Kasumi-1 (cell line): ENCODE data around the gene TBC1D22A.
"Not testable (repeated sequence)": the region's sequence is repeated elsewhere in the genome, so short reads cannot be mapped to it uniquely, and the experiment has no call there.

Experiments used
- DNase-seq, 2 experiments: peaks; one replicate each; lab custom pipeline; 2025; lab: John Stamatoyannopoulos, UW

Gene TBC1D22A

DNA sequence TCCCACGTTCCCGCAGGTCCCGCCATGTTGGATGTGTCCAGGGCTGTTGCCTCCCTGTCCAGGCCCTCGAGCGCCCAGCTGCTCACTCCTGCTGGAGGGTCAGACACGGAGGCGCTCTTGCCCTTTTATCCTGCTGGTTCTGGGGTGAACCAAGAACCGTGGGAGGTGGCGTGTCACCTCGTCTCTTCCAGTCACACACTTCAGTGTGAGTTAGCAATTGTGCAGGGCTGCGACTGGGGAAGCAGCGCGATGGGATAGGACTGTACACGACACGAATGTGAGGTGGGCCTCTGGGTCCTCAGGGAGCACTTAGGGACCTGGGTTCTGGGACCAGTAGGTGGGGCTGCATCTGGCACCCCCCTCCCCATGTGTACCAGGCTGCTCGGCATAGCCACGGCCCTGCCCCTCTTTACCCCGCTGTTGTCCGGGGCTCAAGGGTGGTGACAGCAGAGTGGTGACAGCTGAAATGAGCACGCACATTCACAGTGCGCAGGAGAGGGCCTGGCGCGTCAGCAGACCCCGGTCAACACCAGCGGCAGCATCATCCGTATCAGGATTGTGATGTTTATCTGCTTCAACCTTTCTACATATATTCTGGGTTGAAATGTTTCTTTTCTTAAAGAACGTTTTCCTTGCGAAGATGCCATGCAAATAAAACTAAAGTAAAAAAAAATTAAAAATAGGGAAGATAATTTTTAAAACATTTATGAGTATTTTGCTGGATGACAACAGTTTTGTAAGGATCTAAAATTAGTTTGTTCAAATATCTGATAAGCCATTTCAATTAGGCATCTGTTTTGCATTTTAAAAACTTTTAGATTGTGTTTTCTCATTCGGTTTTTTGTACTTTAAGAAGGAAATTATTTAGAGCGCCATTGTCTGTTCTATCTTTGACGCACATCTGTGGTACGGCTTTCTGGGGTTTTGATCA lies 210.7 kb downstream of the TBC1D22A start:
- no peak for DNase-seq

DNA sequence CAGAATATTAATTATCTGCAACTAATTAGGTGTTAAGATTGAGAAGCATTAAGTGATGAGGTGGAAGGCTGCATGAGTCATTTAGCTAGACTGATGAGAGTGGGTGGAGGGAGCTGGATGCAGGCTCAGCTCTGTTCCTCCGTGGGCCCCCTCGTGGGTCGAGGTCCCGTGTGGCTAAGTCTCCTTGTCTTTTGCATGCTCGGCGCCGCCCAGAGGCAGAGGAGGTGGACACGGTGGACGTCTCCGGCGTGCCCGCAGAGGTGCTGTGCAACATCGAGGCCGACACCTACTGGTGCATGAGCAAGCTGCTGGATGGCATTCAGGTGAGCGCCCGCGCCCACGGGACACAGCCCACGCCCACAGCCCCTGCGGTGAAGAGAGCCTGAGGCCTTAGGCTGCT lies 211.6 kb downstream of the TBC1D22A start:
- no peak for DNase-seq

DNA sequence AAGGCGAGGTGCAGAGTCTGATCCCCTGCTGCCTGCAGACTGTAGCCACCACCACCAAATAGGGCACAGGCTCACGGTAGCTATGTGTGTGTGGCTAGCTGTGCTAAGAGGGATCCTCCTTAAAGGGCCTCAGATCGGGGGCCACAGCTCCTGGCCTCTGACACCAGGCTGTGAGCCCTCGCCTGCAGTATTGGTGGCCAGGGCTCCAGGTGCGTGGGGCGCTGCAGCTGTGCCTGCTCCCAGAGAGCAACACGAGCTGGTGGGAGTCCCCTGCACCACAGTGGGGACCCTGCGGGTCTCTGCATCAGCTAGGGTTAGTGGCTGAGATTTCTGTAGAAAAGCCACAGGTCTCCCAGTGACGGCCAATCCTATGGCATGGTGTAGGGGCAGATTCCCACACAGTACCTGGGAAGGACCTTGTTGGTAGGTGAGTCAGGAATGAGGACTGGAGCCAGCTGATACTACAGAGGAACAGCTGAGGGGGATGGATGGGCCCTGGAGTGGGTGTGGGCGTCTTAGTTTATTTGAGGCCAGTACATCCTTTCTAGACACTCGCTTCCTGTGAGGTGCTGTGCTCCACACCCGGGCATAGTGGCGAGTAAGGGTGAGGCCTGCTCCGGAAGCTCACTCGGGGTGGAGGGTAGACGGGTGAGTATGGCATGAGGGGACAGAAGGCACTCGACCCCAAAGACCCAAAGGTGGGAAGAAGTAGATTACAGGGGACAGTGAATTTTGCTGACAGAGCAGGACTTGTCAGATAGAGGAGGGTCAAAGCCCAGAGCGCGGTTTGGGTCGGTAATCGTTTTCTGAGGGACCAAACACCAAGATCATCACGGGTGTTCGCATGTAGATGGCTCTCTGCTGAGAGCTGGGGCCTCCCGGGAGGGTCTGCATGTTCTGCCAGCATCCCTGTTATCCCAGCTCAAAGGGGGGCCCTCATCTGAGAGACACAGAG lies 212.5 kb downstream of the TBC1D22A start:
- no peak for DNase-seq

GRCh38 chr22:46976143-46976542 lies 213.7 kb downstream of the TBC1D22A start:
- DNase-seq = no peak

DNA sequence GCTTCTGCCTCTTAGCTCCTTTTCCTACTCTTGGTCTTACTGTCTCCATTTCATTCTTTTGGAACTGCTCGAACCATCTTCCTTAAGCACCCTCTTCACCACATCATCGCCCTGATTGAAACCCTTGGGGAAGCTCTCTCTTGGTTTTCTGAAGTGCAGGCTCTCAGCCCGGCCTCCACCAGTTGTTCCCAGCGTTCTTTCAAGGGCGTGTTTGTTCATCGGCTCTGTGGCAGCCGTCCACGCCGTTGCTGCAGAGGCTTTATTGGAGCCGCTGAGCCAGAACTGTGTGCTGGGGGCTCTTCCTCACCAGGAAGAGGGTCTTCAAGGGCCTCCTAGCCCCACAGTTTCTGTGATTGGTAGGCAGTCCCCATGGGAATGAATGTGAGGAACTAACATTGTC lies 214.1 kb downstream of the TBC1D22A start:
- DNase-seq = no peak

DNA sequence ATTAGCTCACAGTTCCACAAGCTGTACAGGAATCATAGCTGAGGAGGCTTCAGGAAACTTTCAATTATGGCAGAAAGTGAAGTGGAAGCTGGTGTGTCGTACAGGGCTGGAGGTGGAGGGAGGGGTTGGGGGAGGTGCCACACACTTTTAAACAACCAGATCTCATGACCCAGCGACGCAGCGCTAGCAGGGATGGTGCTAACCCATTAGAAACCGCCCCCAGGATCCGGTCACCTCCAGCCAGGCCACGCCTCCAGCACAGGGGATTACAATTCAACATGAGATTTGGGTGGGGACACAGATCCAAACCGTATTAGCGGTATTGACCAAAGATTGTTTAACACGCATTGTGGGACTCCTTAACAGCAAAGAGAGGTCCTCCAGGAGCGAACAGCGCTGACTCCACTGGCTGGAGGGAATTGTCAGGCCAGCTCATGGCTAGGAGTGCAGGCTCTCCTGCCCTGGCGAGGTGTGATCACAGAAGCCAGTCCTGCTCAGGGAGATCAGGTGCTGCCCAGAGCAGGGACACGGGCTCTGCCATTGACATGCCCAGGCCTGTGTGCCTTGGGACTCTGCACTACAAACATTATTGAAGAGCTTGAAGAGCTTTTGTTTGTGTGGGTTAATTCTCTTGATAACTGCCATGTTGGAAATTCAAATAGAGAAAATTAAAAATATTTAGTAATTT lies 215.3 kb downstream of the TBC1D22A start:
- DNase-seq = no peak

DNA sequence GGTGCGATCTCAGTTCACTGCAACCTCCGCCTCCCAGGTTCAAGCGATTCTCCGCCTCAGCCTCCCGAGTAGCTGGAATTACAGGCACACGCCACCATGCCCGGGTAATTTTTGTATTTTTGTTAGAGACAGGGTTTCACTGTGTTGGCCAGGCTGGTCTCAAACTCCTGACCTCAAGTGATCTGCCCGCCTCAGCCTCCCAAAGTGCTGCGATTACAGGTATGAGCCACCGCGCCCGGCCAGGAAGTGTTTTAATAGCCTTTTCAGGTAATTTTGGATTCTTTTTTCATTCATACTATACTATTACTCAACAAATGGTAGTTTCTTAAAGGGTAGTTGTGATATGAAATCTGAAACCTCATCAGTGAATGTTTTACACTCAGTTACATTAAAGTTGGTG lies 216.2 kb downstream of the TBC1D22A start:
- not testable (repeated sequence) for DNase-seq

- DNase-seq = no peak
These were observed 217.1 kb downstream of the TBC1D22A start for GRCh38 chr22:46979506-46979905.

DNA sequence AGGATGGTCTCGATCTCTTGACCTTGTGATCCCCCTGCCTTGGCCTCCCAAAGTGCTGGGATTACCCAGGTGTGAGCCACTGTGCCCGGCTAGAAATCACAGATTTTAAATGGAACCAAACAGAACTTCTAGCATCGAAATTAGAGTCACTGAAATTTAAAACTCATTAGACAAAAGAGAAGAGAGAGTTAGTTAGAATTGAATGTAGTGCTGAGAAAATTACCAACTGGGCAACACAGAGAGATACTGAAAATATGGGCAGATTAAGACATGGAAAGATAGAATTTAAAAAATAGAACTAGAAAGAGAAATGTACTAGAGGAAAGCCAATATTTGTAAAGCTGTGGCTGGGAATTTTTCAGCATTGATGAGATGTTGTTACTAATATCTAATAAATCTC lies 217.9 kb downstream of the TBC1D22A start:
- no peak for DNase-seq

- DNase-seq = no peak
These were observed 220.2 kb downstream of the TBC1D22A start for GRCh38 chr22:46982635-46983034.

- no peak for DNase-seq
These were observed 220.6 kb downstream of the TBC1D22A start for GRCh38 chr22:46983046-46983445.

- DNase-seq = no peak
These were observed 222.5 kb downstream of the TBC1D22A start for GRCh38 chr22:46984751-46985506.

- no peak for DNase-seq
These were observed 223.0 kb downstream of the TBC1D22A start for GRCh38 chr22:46985507-46985882.

DNA sequence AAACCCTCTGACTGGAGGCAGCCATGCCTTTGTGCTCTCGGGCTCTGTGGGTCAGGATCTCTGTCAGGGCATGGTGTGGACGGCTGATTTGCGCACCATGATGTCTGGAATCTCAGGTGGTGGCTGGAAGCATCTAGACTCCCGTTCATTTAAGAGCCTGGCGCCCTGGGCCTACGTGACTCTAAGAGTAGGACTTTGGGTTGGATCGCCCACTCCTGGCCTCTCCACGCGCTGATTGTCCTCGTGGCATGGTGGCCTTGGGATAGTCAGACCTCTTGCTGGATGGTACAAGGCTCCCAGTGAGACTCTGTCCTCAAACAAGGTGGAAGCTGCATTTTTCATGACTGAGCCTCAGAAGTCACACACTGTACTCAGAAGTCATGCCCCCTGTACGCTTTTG lies 224.3 kb downstream of the TBC1D22A start:
- no peak for DNase-seq

DNA sequence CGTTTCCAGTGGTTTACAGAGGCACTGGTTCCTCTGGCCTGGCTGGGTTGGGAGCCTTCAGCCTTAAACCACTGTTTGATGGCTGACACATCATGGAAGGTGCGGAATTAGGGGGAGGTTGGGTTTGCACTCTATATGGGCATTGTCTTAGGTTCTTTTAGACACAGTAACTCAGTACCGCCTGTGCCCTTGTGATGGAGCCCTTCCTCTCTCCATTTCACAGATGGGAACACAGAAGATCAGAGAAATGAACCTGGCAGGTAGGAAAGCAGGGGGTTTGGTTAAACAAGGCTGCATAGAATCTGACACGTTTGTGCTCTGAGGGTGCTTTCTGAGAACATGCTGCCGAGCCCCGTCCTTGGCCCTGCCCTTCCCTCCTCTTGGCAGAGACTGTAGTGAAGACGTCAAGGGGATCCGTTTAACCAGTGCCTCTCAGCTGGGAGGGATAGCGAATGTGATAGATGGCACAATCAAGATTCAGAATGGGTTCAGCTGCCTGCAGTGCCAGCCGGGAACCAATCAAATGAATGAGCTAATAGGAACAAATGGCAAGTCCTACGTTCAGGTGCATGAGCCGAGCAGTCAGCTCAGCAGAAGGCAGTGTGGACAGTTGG lies 228.6 kb downstream of the TBC1D22A start:
- DNase-seq = no peak

DNA sequence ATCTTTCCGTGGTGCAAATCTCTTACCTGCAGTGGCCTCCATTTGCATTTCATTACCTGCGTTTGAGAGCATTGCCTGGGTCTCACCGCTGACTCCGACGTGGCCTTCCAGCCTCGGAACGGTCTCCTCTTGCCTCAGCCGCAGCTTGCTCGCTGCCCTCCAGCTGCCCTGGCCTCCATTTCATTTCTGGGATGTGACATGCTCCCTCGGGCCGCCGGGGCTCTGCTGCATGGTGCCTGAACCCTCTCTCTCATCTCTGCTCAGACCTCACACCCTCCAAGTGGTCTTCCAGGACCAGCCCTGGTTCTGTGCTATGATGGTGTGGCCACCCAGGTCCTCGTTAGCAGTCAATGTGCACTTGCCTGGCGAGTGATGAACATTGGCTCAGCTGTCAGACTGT lies 229.2 kb downstream of the TBC1D22A start:
- no peak for DNase-seq

DNA sequence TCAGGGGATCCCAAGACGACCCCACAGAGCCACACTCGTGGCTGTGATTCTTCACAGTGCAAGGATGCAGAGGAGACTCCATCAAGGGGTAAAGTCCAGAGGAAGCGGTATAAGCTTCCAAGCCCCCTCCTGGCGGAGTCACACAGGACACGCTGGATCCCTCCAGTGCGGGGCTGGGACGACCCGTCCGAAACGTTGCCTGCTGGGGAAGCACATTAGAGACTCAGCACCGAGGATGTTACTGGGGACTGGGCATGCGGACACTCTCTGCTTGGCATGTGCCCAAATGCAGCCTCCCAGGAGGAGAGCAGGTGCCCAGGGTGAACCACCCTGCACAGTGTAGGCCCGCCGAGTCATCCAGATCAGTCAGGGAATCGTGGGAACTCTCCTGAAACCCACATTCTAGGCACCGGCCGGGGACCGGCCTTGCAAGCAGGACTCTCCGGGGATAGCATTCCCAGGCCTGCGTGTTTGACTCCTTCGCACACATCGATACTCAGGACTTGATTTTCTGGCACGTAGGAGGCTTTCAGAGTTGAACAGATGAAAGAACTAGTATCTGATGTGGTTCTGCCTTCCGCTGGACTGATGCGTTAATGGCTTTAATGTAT lies 229.8 kb downstream of the TBC1D22A start:
- no peak for DNase-seq

GRCh38 chr22:46993633-46994032 lies 231.2 kb downstream of the TBC1D22A start:
- DNase-seq = no peak

- DNase-seq = no peak
These were observed 231.8 kb downstream of the TBC1D22A start for GRCh38 chr22:46994265-46994664.

DNA sequence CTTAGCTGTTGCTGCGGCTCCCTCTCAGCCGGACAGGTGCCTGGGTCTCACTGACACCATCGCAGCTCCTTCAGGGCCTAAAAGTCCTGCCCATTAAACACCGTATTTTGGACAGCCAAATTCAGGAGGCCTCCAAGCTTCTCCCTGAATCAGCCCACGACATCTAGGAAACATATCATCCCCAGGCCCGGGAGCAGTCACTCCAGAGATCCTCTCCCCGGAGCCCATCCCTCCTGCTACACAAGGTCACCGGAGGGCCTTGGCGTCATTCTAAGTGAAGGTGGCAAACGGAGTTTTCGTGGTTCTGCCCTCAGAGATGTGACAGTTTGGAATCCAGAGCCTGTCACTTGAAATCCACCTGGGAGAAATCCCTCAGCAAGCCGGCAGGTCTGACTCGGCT lies 232.5 kb downstream of the TBC1D22A start:
- DNase-seq = no peak
